HEK293T (cell line): Measurements from ENCODE around the gene SFT2D1.
A peak's percentile ranks its signal among the peaks of the same experiment; 100 is the strongest.
"Not testable (repeated sequence)": the region's sequence is repeated elsewhere in the genome, so short reads cannot be mapped to it uniquely, and the experiment has no call there.

Experiments used
- CTCF ChIA-PET: fragments of 350-600 bp; formaldehyde crosslinking; extraction: SDS; loops from one replicate; lab custom pipeline; 2021; ENCODE audit warnings: antibody characterized with exemption, inconsistent platforms; lab: Yijun Ruan, JAX
- POLR2A ChIA-PET: fragments of 350-600 bp; formaldehyde crosslinking; extraction: SDS; loops from one replicate; lab custom pipeline; 2020; ENCODE audit warnings: antibody characterized with exemption, inconsistent platforms; lab: Yijun Ruan, JAX
- DNase-seq: peaks from one replicate; pipeline ENCODE4 v3.0.0; 2012; ENCODE audit warnings: mixed read lengths; ENCODE audit errors: extremely low spot score
- ARNT ChIP-seq: fragments of 450-650 bp; IDR thresholded peaks from 2 replicates; pipeline ENCODE4 v1.6.1; 2017; ENCODE audit warnings: mild to moderate bottlenecking
- BHLHE40 ChIP-seq: fragments of 450-650 bp; IDR thresholded peaks from 2 replicates; pipeline ENCODE4 v1.6.1; 2016; ENCODE audit warnings: mild to moderate bottlenecking, moderate library complexity, borderline replicate concordance
- CTBP1 ChIP-seq: fragments of 450-650 bp; IDR thresholded peaks from 2 replicates; pipeline ENCODE4 v1.6.1; 2016; ENCODE audit warnings: borderline replicate concordance
- ELF4 ChIP-seq: fragments of 450-650 bp; IDR thresholded peaks from 2 replicates; pipeline ENCODE4 v1.6.1; 2017; ENCODE audit warnings: antibody characterized with exemption
- FOXA1 ChIP-seq: fragments of 450-650 bp; IDR thresholded peaks from 2 replicates; pipeline ENCODE4 v1.6.1; 2016; ENCODE audit warnings: mild to moderate bottlenecking
- FOXK2 ChIP-seq: fragments of 450-650 bp; IDR thresholded peaks from 2 replicates; pipeline ENCODE4 v1.6.1; 2016; ENCODE audit warnings: mild to moderate bottlenecking
- FOXM1 ChIP-seq: fragments of 450-650 bp; IDR thresholded peaks from 2 replicates; pipeline ENCODE4 v1.6.1; 2017; ENCODE audit warnings: mild to moderate bottlenecking, borderline replicate concordance
- HDGF ChIP-seq: fragments of 450-650 bp; IDR thresholded peaks from 2 replicates; pipeline ENCODE4 v1.6.1; 2017; ENCODE audit warnings: antibody characterized with exemption, borderline replicate concordance
- L3MBTL2 ChIP-seq: fragments of 450-650 bp; conservative IDR thresholded peaks from 2 replicates; pipeline ENCODE4 v1.6.1; 2016; ENCODE audit warnings: mild to moderate bottlenecking
- LEF1 ChIP-seq: fragments of 450-650 bp; IDR thresholded peaks from 2 replicates; pipeline ENCODE4 v1.6.1; 2017; ENCODE audit warnings: mild to moderate bottlenecking, borderline replicate concordance
- NFRKB ChIP-seq: fragments of 450-650 bp; IDR thresholded peaks from 2 replicates; pipeline ENCODE4 v1.6.1; 2016; ENCODE audit warnings: mild to moderate bottlenecking, moderate library complexity
- PKNOX1 ChIP-seq: fragments of 450-650 bp; IDR thresholded peaks from 2 replicates; pipeline ENCODE4 v1.6.1; 2016
- SP1 ChIP-seq: fragments of 450-650 bp; IDR thresholded peaks from 2 replicates; pipeline ENCODE4 v1.6.1; 2017
- SUZ12 ChIP-seq: fragments of 450-650 bp; IDR thresholded peaks from 2 replicates; pipeline ENCODE4 v1.6.1; 2016; ENCODE audit warnings: mild to moderate bottlenecking
- TARDBP ChIP-seq: fragments of 450-650 bp; IDR thresholded peaks from 2 replicates; pipeline ENCODE4 v1.6.1; 2016
- ZNF384 ChIP-seq: fragments of 450-650 bp; IDR thresholded peaks from 2 replicates; pipeline ENCODE4 v1.6.1; 2016

The SFT2D1 gene

GRCh38 chr6:166383802-166384363 is 41.5 kb upstream of the SFT2D1 start:
- CTCF ChIA-PET: interaction anchor here (1.0 kb wide), 1 partner anchor 17 kb away, joined by 7 read pairs; no protein-coding TSS in a partner anchor
- DNase-seq: not testable (repeated sequence)
- TF ChIP-seq PKNOX1: peak; percentile 84
- peak; percentile 40 for TF ChIP-seq L3MBTL2
- POLR2A ChIA-PET: interaction anchor here (0.7 to 1.0 kb wide), 2 partner anchors 9 to 73 kb away, joined by 3 to 4 read pairs; no protein-coding TSS in a partner anchor

GRCh38 chr6:166382933-166383801 is 40.8 kb upstream of the SFT2D1 start, which contains the start of gene MPC1:
MPC1 (minus strand) TSS chr6:166382940; CDS start chr6:166382876, 64 bp downstream.
- POLR2A ChIA-PET: interaction anchor here (0.7 to 1.0 kb wide), 2 partner anchors 10 to 72 kb away, joined by 3 to 4 read pairs; no protein-coding TSS in a partner anchor
- TF ChIP-seq BHLHE40: no peak
- TF ChIP-seq FOXM1: peak; percentile 3; the same call in 1 of the 2 replicates
- TF ChIP-seq FOXA1: no peak
- TF ChIP-seq PKNOX1: peak; percentile 16; the same call in 1 of the 2 replicates
- TF ChIP-seq CTBP1: no peak
- peak; percentile 32; the same call in 1 of the 2 replicates for TF ChIP-seq LEF1
- no peak for TF ChIP-seq TARDBP
- TF ChIP-seq L3MBTL2: peak; percentile 42
- no peak for TF ChIP-seq FOXK2
- no peak for TF ChIP-seq ZNF384
- peak; percentile 97 for DNase-seq
- CTCF ChIA-PET: interaction anchor here (1.0 kb wide), 1 partner anchor 18 kb away, joined by 7 read pairs; no protein-coding TSS in a partner anchor

- ChIA-PET POLR2A (no interaction called here), CTCF (no interaction called here)
- no peak for DNase-seq
- TF ChIP-seq FOXA1 (no peak), SP1 (no peak), L3MBTL2 (no peak), NFRKB (no peak), LEF1 (no peak), TARDBP (no peak), SUZ12 (no peak), ELF4 (no peak), FOXK2 (no peak), CTBP1 (no peak), HDGF (no peak), FOXM1 (no peak), BHLHE40 (no peak), ARNT (no peak), ZNF384 (no peak)
These were observed 40.2 kb upstream of the SFT2D1 start for GRCh38 chr6:166382500-166382932.

- ChIA-PET POLR2A (interaction anchor here (0.8 to 1.3 kb wide), 3 partner anchors 39 to 618 kb away, joined by 3 to 9 read pairs (median 4); partner anchors contain the start of gene CEP43), CTCF (interaction anchor here (0.7 to 1.6 kb wide), 14 partner anchors 11 to 351 kb away, joined by 3 to 20 read pairs (median 4); no protein-coding TSS in a partner anchor)
- DNase-seq: peak; percentile 80
- TF ChIP-seq L3MBTL2 (no peak), ELF4 (no peak), CTBP1 (peak; percentile 80)
These were observed 39.6 kb upstream of the SFT2D1 start for GRCh38 chr6:166381733-166382499.

GRCh38 chr6:166381381-166381732 is 39.0 kb upstream of the SFT2D1 start:
- CTCF ChIA-PET: interaction anchor here (0.7 to 1.6 kb wide), 14 partner anchors 10 to 350 kb away, joined by 3 to 20 read pairs (median 4); no protein-coding TSS in a partner anchor
- no peak for DNase-seq
- POLR2A ChIA-PET: interaction anchor here (0.8 to 1.3 kb wide), 3 partner anchors 38 to 618 kb away, joined by 3 to 9 read pairs (median 4); partner anchors contain the start of gene CEP43
- no peak for TF ChIP-seq FOXK2
- no peak for TF ChIP-seq SUZ12
- no peak for TF ChIP-seq CTBP1
- no peak for TF ChIP-seq TARDBP
- TF ChIP-seq FOXM1: no peak
- TF ChIP-seq BHLHE40: no peak
- TF ChIP-seq L3MBTL2: no peak
- TF ChIP-seq PKNOX1: no peak
- TF ChIP-seq ELF4: no peak
- TF ChIP-seq ZNF384: no peak
- no peak for TF ChIP-seq LEF1
- no peak for TF ChIP-seq HDGF
